SK-N-SH treated with all-trans-retinoic acid at 6 μM for 48 hours (cell line): Measurements from ENCODE around the gene SELENOM.

Source experiments
- ATAC-seq: fragments of 200-7000 bp; cut with Tn5 transposase; 3 replicates; pipeline ENCODE4 v1.9.1; 2020; ENCODE audit warnings: mild to moderate bottlenecking, moderate library complexity
- ARNTL ChIP-seq: fragments of 450-650 bp; formaldehyde crosslinking; IDR thresholded peaks from 2 replicates; pipeline ENCODE4 v1.5.0; 2020; ENCODE audit warnings: low read depth, mild to moderate bottlenecking, moderate library complexity, borderline replicate concordance
- BACH2 ChIP-seq: fragments of 250-450 bp; sonication (Bioruptor Pico); IDR thresholded peaks from 2 replicates; pipeline ENCODE4 v1.9.0; 2021; ENCODE audit warnings: mild to moderate bottlenecking, borderline replicate concordance
- ESRRG ChIP-seq: fragments of 250-450 bp; sonication (Bioruptor Pico); IDR thresholded peaks from 2 replicates; pipeline ENCODE4 v1.6.1; 2021; ENCODE audit warnings: mild to moderate bottlenecking
- GLIS3 ChIP-seq: fragments of 250-450 bp; sonication (Bioruptor Pico); IDR thresholded peaks from 2 replicates; pipeline ENCODE4 v1.5.0; 2020; ENCODE audit warnings: mild to moderate bottlenecking, moderate library complexity
- ISL1 ChIP-seq: fragments of 250-450 bp; sonication (Bioruptor Pico); IDR thresholded peaks from 2 replicates; pipeline ENCODE4 v2.1.2; 2022; ENCODE audit warnings: mild to moderate bottlenecking, moderate library complexity
- PPARA ChIP-seq: fragments of 250-450 bp; sonication (Bioruptor Pico); IDR thresholded peaks from 2 replicates; pipeline ENCODE4 v1.5.0; 2020; ENCODE audit warnings: mild to moderate bottlenecking, borderline replicate concordance
- RARB ChIP-seq: fragments of 250-450 bp; sonication (Bioruptor Pico); IDR thresholded peaks from 2 replicates; pipeline ENCODE4 v1.8.0; 2021; ENCODE audit warnings: mild to moderate bottlenecking, moderate library complexity
- SNAI2 ChIP-seq: fragments of 250-450 bp; sonication (Bioruptor Pico); IDR thresholded peaks from 2 replicates; pipeline ENCODE4 v1.5.0; 2020; ENCODE audit warnings: mild to moderate bottlenecking, moderate library complexity
- TOX ChIP-seq: fragments of 250-450 bp; sonication (Bioruptor Pico); IDR thresholded peaks from 2 replicates; pipeline ENCODE4 v1.8.0; 2021; ENCODE audit warnings: mild to moderate bottlenecking, moderate library complexity, borderline replicate concordance
- ZC3H10 ChIP-seq: fragments of 250-450 bp; sonication (Bioruptor Pico); IDR thresholded peaks from 2 replicates; pipeline ENCODE4 v1.5.1; 2021; ENCODE audit warnings: mild to moderate bottlenecking, moderate library complexity
- ZFP3 ChIP-seq: fragments of 250-450 bp; sonication (Bioruptor Pico); IDR thresholded peaks from 2 replicates; pipeline ENCODE4 v1.5.0; 2020; ENCODE audit warnings: mild to moderate bottlenecking, moderate library complexity
- ZNF565 ChIP-seq: fragments of 450-650 bp; formaldehyde crosslinking; conservative IDR thresholded peaks from 2 replicates; pipeline ENCODE4 v1.5.0; 2020; ENCODE audit warnings: low read depth, mild to moderate bottlenecking, moderate library complexity
- ZNF8 ChIP-seq: fragments of 450-650 bp; formaldehyde crosslinking; IDR thresholded peaks from 2 replicates; pipeline ENCODE4 v1.5.0; 2020; ENCODE audit warnings: mild to moderate bottlenecking, moderate library complexity
- TF ChIP-seq, protein P1 (sequence below): fragments of 250-450 bp; sonication (Bioruptor Pico); IDR thresholded peaks from 2 replicates; pipeline ENCODE4 v1.5.1; 2021; ENCODE audit warnings: mild to moderate bottlenecking, moderate library complexity
- TF ChIP-seq, protein P2 (sequence below): fragments of 250-450 bp; sonication (Bioruptor Pico); IDR thresholded peaks from 2 replicates; pipeline ENCODE4 v1.8.0; 2021; ENCODE audit warnings: low read depth, mild to moderate bottlenecking, moderate library complexity, borderline replicate concordance
- TF ChIP-seq, protein P3 (sequence below): fragments of 250-450 bp; sonication (Bioruptor Pico); IDR thresholded peaks from 2 replicates; pipeline ENCODE4 v1.5.1; 2020; ENCODE audit warnings: low read depth, mild to moderate bottlenecking, moderate library complexity
- TF ChIP-seq, protein P4 (sequence below): fragments of 250-450 bp; sonication (Bioruptor Pico); IDR thresholded peaks from 2 replicates; pipeline ENCODE4 v1.8.0; 2020; ENCODE audit warnings: mild to moderate bottlenecking, moderate library complexity, borderline replicate concordance
- TF ChIP-seq, protein P5 (sequence below): fragments of 250-450 bp; sonication (Bioruptor Pico); IDR thresholded peaks from 2 replicates; pipeline ENCODE4 v1.5.0; 2020; ENCODE audit warnings: mild to moderate bottlenecking, moderate library complexity

SELENOM gene

DNA sequence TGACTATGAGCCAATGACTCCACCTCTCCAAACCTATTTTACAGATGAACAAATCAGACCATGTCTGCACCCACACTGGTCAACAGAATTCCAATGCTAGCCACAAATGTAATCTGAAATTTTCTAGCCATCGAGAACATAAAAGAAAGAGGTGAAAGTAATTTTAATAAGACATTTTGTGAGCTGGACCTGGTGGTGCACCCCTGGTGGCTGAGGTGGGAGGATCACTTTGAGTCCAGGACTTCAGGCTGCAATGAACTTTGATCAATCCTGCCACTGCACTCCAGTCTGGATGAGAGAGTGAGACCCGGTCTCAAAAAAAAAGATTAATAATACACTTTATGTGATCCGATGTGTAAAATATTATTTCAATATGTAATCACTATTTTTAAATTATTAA, 43.2 kb upstream of the SELENOM start:
- peak; percentile 44; the same call in 1 of the 3 replicates for ATAC-seq
- TF ChIP-seq PPARA (CRISPR knock-in tag) (no peak), TOX (CRISPR knock-in tag) (no peak), ESRRG (CRISPR knock-in tag) (no peak), ZC3H10 (CRISPR knock-in tag) (no peak), ISL1 (CRISPR knock-in tag) (no peak), ZFP3 (no peak), SNAI2 (no peak), ZNF8 (CRISPR knock-in tag) (no peak), GLIS3 (CRISPR knock-in tag) (no peak)
- TF ChIP-seq, protein P1, sequence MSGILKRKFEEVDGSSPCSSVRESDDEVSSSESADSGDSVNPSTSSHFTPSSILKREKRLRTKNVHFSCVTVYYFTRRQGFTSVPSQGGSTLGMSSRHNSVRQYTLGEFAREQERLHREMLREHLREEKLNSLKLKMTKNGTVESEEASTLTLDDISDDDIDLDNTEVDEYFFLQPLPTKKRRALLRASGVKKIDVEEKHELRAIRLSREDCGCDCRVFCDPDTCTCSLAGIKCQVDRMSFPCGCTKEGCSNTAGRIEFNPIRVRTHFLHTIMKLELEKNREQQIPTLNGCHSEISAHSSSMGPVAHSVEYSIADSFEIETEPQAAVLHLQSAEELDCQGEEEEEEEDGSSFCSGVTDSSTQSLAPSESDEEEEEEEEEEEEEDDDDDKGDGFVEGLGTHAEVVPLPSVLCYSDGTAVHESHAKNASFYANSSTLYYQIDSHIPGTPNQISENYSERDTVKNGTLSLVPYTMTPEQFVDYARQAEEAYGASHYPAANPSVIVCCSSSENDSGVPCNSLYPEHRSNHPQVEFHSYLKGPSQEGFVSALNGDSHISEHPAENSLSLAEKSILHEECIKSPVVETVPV (CRISPR knock-in tag), result no peak
- TF ChIP-seq, protein P2, sequence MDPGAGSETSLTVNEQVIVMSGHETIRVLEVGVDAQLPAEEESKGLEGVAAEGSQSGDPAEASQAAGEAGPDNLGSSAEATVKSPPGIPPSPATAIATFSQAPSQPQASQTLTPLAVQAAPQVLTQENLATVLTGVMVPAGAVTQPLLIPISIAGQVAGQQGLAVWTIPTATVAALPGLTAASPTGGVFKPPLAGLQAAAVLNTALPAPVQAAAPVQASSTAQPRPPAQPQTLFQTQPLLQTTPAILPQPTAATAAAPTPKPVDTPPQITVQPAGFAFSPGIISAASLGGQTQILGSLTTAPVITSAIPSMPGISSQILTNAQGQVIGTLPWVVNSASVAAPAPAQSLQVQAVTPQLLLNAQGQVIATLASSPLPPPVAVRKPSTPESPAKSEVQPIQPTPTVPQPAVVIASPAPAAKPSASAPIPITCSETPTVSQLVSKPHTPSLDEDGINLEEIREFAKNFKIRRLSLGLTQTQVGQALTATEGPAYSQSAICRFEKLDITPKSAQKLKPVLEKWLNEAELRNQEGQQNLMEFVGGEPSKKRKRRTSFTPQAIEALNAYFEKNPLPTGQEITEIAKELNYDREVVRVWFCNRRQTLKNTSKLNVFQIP (CRISPR knock-in tag), result no peak

DNA sequence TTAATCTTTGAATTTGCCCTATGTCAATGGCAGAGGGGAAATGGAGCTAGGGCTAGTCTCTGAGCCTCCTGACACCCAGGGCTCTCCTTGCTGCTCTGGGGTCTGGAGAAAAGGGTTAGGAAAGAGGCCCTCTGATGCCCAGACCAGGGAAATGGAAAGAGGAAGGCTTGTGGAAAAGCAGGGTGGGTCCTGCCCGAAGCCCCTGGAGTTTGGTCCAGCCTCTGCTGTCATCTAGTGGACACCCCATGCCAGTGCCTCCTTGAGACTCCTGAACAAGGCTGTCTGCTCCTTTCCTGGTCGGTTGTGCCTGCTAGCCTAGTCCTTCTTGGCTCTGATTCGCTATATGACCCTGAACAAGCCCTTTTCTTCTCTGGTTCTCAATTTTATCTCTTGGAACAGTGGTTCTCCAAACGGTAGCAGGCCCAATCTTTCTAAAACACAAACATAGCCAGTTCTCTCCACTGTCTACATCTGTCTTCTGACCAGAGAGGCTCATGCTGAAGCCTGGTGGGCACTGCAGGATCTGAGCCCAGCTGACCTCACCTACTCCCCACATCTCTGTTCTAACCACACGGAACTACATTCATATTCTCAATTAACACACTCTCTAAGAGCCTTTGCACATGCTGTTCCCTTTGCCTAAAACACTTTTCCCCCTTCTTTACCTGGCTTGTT, 41.7 kb upstream of the SELENOM start:
- peak; percentile 99 for ATAC-seq
- TF ChIP-seq SNAI2 (no peak), ESRRG (CRISPR knock-in tag) (no peak), PPARA (CRISPR knock-in tag) (no peak)
- TF ChIP-seq, protein P3, sequence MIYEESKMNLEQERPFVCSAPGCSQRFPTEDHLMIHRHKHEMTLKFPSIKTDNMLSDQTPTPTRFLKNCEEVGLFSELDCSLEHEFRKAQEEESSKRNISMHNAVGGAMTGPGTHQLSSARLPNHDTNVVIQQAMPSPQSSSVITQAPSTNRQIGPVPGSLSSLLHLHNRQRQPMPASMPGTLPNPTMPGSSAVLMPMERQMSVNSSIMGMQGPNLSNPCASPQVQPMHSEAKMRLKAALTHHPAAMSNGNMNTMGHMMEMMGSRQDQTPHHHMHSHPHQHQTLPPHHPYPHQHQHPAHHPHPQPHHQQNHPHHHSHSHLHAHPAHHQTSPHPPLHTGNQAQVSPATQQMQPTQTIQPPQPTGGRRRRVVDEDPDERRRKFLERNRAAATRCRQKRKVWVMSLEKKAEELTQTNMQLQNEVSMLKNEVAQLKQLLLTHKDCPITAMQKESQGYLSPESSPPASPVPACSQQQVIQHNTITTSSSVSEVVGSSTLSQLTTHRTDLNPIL (CRISPR knock-in tag), result no peak
- TF ChIP-seq, protein P1 (CRISPR knock-in tag), result no peak
- TF ChIP-seq, protein P4, sequence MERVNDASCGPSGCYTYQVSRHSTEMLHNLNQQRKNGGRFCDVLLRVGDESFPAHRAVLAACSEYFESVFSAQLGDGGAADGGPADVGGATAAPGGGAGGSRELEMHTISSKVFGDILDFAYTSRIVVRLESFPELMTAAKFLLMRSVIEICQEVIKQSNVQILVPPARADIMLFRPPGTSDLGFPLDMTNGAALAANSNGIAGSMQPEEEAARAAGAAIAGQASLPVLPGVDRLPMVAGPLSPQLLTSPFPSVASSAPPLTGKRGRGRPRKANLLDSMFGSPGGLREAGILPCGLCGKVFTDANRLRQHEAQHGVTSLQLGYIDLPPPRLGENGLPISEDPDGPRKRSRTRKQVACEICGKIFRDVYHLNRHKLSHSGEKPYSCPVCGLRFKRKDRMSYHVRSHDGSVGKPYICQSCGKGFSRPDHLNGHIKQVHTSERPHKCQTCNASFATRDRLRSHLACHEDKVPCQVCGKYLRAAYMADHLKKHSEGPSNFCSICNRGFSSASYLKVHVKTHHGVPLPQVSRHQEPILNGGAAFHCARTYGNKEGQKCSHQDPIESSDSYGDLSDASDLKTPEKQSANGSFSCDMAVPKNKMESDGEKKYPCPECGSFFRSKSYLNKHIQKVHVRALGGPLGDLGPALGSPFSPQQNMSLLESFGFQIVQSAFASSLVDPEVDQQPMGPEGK, result no peak

DNA sequence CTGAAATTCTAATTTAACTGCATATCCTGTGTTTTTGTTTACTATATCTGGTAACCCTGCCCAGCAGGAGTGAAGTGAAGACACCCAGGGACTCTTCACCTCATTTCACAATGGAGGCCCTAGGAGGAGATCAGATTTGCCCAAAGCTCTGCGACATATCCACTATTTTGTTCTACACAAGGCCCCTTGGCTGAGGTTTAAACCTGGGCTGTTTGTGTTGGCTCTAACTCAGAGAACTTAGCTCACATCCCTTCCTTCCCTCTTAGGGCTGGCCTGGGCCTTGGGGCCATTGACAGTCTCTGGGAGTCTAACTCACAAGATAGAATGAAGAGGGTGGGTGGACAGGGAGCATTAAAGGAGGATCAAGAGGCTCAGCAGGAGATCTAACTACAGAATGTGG, 41.1 kb upstream of the SELENOM start:
- ATAC-seq, result peak; percentile 30

More for the DNA sequence above, 41.1 kb upstream of the SELENOM start:
- TF ChIP-seq, protein P5, sequence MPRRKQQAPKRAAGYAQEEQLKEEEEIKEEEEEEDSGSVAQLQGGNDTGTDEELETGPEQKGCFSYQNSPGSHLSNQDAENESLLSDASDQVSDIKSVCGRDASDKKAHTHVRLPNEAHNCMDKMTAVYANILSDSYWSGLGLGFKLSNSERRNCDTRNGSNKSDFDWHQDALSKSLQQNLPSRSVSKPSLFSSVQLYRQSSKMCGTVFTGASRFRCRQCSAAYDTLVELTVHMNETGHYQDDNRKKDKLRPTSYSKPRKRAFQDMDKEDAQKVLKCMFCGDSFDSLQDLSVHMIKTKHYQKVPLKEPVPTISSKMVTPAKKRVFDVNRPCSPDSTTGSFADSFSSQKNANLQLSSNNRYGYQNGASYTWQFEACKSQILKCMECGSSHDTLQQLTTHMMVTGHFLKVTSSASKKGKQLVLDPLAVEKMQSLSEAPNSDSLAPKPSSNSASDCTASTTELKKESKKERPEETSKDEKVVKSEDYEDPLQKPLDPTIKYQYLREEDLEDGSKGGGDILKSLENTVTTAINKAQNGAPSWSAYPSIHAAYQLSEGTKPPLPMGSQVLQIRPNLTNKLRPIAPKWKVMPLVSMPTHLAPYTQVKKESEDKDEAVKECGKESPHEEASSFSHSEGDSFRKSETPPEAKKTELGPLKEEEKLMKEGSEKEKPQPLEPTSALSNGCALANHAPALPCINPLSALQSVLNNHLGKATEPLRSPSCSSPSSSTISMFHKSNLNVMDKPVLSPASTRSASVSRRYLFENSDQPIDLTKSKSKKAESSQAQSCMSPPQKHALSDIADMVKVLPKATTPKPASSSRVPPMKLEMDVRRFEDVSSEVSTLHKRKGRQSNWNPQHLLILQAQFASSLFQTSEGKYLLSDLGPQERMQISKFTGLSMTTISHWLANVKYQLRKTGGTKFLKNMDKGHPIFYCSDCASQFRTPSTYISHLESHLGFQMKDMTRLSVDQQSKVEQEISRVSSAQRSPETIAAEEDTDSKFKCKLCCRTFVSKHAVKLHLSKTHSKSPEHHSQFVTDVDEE (CRISPR knock-in tag), result no peak
- TF ChIP-seq RARB (CRISPR knock-in tag) (no peak), ZNF8 (CRISPR knock-in tag) (no peak), PPARA (CRISPR knock-in tag) (no peak), ESRRG (CRISPR knock-in tag) (no peak), ARNTL (no peak), BACH2 (no peak), TOX (CRISPR knock-in tag) (no peak), ZNF565 (no peak), ZFP3 (no peak)
- TF ChIP-seq, protein P1 (CRISPR knock-in tag), result no peak
- TF ChIP-seq, all 23 proteins: peak for 0
